SK-N-SH (cell line): Measurements from ENCODE around the gene CD6. TPM values are rescaled to one million over a fixed set of nuclear protein-coding genes. Genes with fewer than 3 reads are reported as not detected.
A peak's percentile ranks its signal among the peaks of the same experiment; 100 is the strongest.

Source experiments
- CTCF ChIA-PET: fragments of 300-600, 350-600 bp; formaldehyde crosslinking; extraction: SDS; loops from one replicate; lab custom pipeline; 2021; lab: Yijun Ruan, JAX
- POLR2A ChIA-PET: fragments of 350-600 bp; sonication (Branson Sonifier 250); formaldehyde crosslinking; extraction: SDS; loops from one replicate; lab custom pipeline; 2020; ENCODE audit warnings: antibody characterized with exemption, inconsistent platforms; lab: Yijun Ruan, JAX
- DNase-seq: peaks from one replicate; pipeline ENCODE4 v3.0.0; 2012
- H2AFZ ChIP-seq: fragments of 200-600 bp; sonication (generic); 2 replicates; pipeline ENCODE4 v1.8.1; 2016; ENCODE audit warnings: antibody characterized with exemption, mild to moderate bottlenecking, low read depth
- H3F3A ChIP-seq: fragments of 200-600 bp; sonication (generic); replicated peaks from 2 replicates; pipeline ENCODE3; 2016; ENCODE audit warnings: antibody characterized with exemption, mild to moderate bottlenecking; ENCODE audit not compliant: insufficient read depth
- H3K27ac ChIP-seq, 2 experiments: fragments of 200-500 bp in 1 of 2; fragments of 200-600 bp in 1 of 2; sonication (Bioruptor generic) in 1 of 2; sonication (generic), shearing (Covaris generic) in 1 of 2; 2 replicates each; pipeline versions ENCODE4 v1.5.1 to v1.6.1; 2014 to 2016; ENCODE audit warnings: low read depth in 2 of 2, inconsistent platforms in 1 of 2, low read length in 1 of 2, mild to moderate bottlenecking in 1 of 2, mixed read lengths in 1 of 2
- H3K27me3 ChIP-seq: fragments of 200-600 bp; sonication (generic), shearing (Covaris generic); 2 replicates; pipeline ENCODE4 v1.6.1; 2016; ENCODE audit warnings: mixed run types; ENCODE audit not compliant: insufficient read depth
- H3K36me3 ChIP-seq, 2 experiments: fragments of 200-500 bp in 1 of 2; fragments of 200-600 bp in 1 of 2; sonication (Bioruptor generic) in 1 of 2; sonication (generic) in 1 of 2; replicated peaks in 1 of 2; 2 replicates each; pipeline versions ENCODE3 to v1.5.1; 2014 to 2016; ENCODE audit warnings: low read length in 1 of 2, mild to moderate bottlenecking in 1 of 2; ENCODE audit not compliant: insufficient read depth in 2 of 2, control insufficient read depth in 1 of 2
- H3K4me1 ChIP-seq, 2 experiments: fragments of 200-500 bp in 1 of 2; fragments of 200-600 bp in 1 of 2; sonication (Bioruptor generic) in 1 of 2; sonication (generic), shearing (Covaris generic) in 1 of 2; 2 replicates each; pipeline versions ENCODE4 v1.5.1 to v1.6.1; 2014 to 2016; ENCODE audit warnings: low read depth in 1 of 2, low read length in 1 of 2, mixed run types in 1 of 2; ENCODE audit not compliant: insufficient read depth in 2 of 2, control insufficient read depth in 1 of 2
- H3K4me2 ChIP-seq: fragments of 200-600 bp; sonication (generic), shearing (Covaris generic); 2 replicates; pipeline ENCODE4 v1.6.1; 2017; ENCODE audit warnings: mixed run types
- H3K4me3 ChIP-seq, 2 experiments: fragments of 200-500 bp in 1 of 2; fragments of 200-600 bp in 1 of 2; sonication (Bioruptor generic) in 1 of 2; sonication (generic), shearing (Covaris generic) in 1 of 2; 2 replicates each; pipeline versions ENCODE4 v1.5.1 to v1.8.1; 2014 to 2016; ENCODE audit warnings: low read depth in 2 of 2, inconsistent platforms in 1 of 2, low read length in 1 of 2, mild to moderate bottlenecking in 1 of 2, mixed read lengths in 1 of 2, moderate library complexity in 1 of 2
- H3K79me2 ChIP-seq: fragments of 200-600 bp; sonication (generic); 2 replicates; pipeline ENCODE4 v1.8.1; 2017; ENCODE audit warnings: mild to moderate bottlenecking; ENCODE audit not compliant: insufficient read depth
- H3K9ac ChIP-seq: fragments of 200-600 bp; sonication (generic); 2 replicates; pipeline ENCODE4 v1.6.1; 2017; ENCODE audit warnings: mixed run types
- H3K9me2 ChIP-seq: fragments of 200-600 bp; sonication (generic); 2 replicates; pipeline ENCODE4 v1.6.1; 2017; ENCODE audit warnings: mixed run types
- H3K9me3 ChIP-seq: fragments of 200-600 bp; sonication (generic); 2 replicates; pipeline ENCODE4 v1.6.1; 2017; ENCODE audit warnings: mixed run types, mild to moderate bottlenecking, moderate library complexity
- H4K20me1 ChIP-seq: fragments of 200-600 bp; sonication (generic); 2 replicates; pipeline ENCODE4 v1.6.1; 2017; ENCODE audit warnings: mild to moderate bottlenecking, mixed run types; ENCODE audit not compliant: insufficient read depth
- CHD2 ChIP-seq: fragments of 150-350 bp; IDR thresholded peaks from 2 replicates; pipeline ENCODE4 v1.6.1; 2018; ENCODE audit warnings: low read length; ENCODE audit not compliant: partially characterized antibody
- FOXJ3 ChIP-seq: sonication (generic); formaldehyde crosslinking; IDR thresholded peaks from 2 replicates; pipeline ENCODE4 v1.5.1; 2020; ENCODE audit warnings: mild to moderate bottlenecking, missing genetic modification reagents
- GATA2 ChIP-seq: sonication (generic); formaldehyde crosslinking; IDR thresholded peaks from 2 replicates; pipeline ENCODE4 v1.5.0; 2020; ENCODE audit warnings: mild to moderate bottlenecking, missing genetic modification reagents
- IRF3 ChIP-seq: fragments of 150-350 bp; IDR thresholded peaks from 2 replicates; pipeline ENCODE4 v1.6.1; 2016; ENCODE audit warnings: mild to moderate bottlenecking, low read depth, low read length
- JUND ChIP-seq: IDR thresholded peaks from 2 replicates; pipeline ENCODE4 v1.4.0; 2012
- MXI1 ChIP-seq: IDR thresholded peaks from 2 replicates; pipeline ENCODE4 v1.6.1; 2012; ENCODE audit warnings: mild to moderate bottlenecking, low read depth, low read length, improper control_type of control experiment
- NFIC ChIP-seq: IDR thresholded peaks from 2 replicates; pipeline ENCODE4 v1.4.0; 2012; ENCODE audit warnings: borderline replicate concordance
- NRF1 ChIP-seq: IDR thresholded peaks from 2 replicates; pipeline ENCODE4 v1.6.1; 2012; ENCODE audit warnings: low read depth, mild to moderate bottlenecking, low read length
- PBX3 ChIP-seq: IDR thresholded peaks from 2 replicates; pipeline ENCODE4; 2012
- RCOR1 ChIP-seq: fragments of 150-350 bp; IDR thresholded peaks from 2 replicates; pipeline ENCODE4 v1.6.1; 2017; ENCODE audit warnings: antibody characterized with exemption, low read length
- REST ChIP-seq: IDR thresholded peaks from 2 replicates; pipeline ENCODE4 v1.6.1; 2012; ENCODE audit warnings: mild to moderate bottlenecking, low read depth, low read length, moderate library complexity
- RFX5 ChIP-seq: IDR thresholded peaks from 2 replicates; pipeline ENCODE4 v1.6.1; 2012; ENCODE audit warnings: mild to moderate bottlenecking, improper control_type of control experiment, low read length
- RXRA ChIP-seq: IDR thresholded peaks from 2 replicates; pipeline ENCODE4 v1.4.0; 2012; ENCODE audit warnings: low read depth, mild to moderate bottlenecking, borderline replicate concordance
- SMC3 ChIP-seq: IDR thresholded peaks from 2 replicates; pipeline ENCODE4 v1.6.1; 2012; ENCODE audit warnings: low read depth, low read length, improper control_type of control experiment
- TAF1 ChIP-seq: IDR thresholded peaks from 2 replicates; pipeline ENCODE4 v1.6.1; 2012; ENCODE audit warnings: low read depth, mild to moderate bottlenecking, low read length, moderate library complexity, borderline replicate concordance
- USF2 ChIP-seq: fragments of 150-350 bp; IDR thresholded peaks from 2 replicates; pipeline ENCODE4 v1.6.1; 2017; ENCODE audit warnings: antibody characterized with exemption, low read length, low read depth, borderline replicate concordance
- ZBTB33 ChIP-seq: IDR thresholded peaks from 2 replicates; pipeline ENCODE4 v1.4.0; 2012; ENCODE audit warnings: low read depth, borderline replicate concordance
- WGBS: methylation state at CpG from one replicate; pipeline ENCODE4 v1.1.6; 2017; ENCODE audit warnings: low lambda C conversion rate; 5-methylcytosine and 5-hydroxymethylcytosine counted together
- polyA plus RNA-seq, 3 experiments: library from polyadenylated mRNA; depleted of rRNA; stranded (reverse); fragments of >200 nt; gene quantifications; 2 replicates each; pipeline ENCODE4 v1.2.3, GENCODE V29; 2012

Gene CD6
- polyA plus RNA-seq, 1 of the 3 experiments (the other 2 are of a cell fraction), result not detected

GRCh38 chr11:60937811-60938210 is 33.7 kb upstream of the CD6 start:
- Histone ChIP-seq H3K36me3 (peaks cover 0 to 10% of the 10 kb centered on the region in 2 experiments), H3K4me1 (no peaks in the 10 kb centered on the region; a peak in 1 of 4 replicates), H3K9me3 (no peaks in the 10 kb centered on the region), H3K9me2 (no peaks in the 10 kb centered on the region), H3K4me3 (no peak overlapping the region), H3K27ac (no peak overlapping the region), H3F3A (no peaks in the 10 kb centered on the region), H3K9ac (no peak overlapping the region), H3K4me2 (no peak overlapping the region), H3K79me2 (no peaks in the 10 kb centered on the region), H4K20me1 (no peaks in the 10 kb centered on the region), H3K27me3 (no peaks in the 10 kb centered on the region), H2AFZ (no peak overlapping the region)
- ChIA-PET CTCF (no interaction called here), POLR2A (interaction anchor here (0.5 to 0.6 kb wide), 2 partner anchors 44 to 175 kb away, joined by 4 read pairs; no protein-coding TSS in a partner anchor)
- TF ChIP-seq RXRA (no peak), PBX3 (no peak), FOXJ3 (CRISPR knock-in tag) (no peak)
- 89% methylated on average over 1 of the region's 8 CpGs for WGBS
- DNase-seq, result peak; percentile 32

- Histone ChIP-seq H3K9me2 (no peaks in the 10 kb centered on the region), H3K4me1 (no peaks in the 10 kb centered on the region; a peak in 1 of 4 replicates), H3K4me3 (no peak overlapping the region), H3K4me2 (no peak overlapping the region), H3K9me3 (no peaks in the 10 kb centered on the region), H3K79me2 (no peaks in the 10 kb centered on the region), H3K36me3 (peaks cover 0 to 6% of the 10 kb centered on the region in 2 experiments), H2AFZ (no peak overlapping the region), H3K9ac (no peak overlapping the region), H3F3A (no peaks in the 10 kb centered on the region), H3K27me3 (no peaks in the 10 kb centered on the region), H3K27ac (no peak overlapping the region), H4K20me1 (no peaks in the 10 kb centered on the region)
- WGBS, result 89% methylated on average over 7 of the region's 9 CpGs
- DNase-seq, result no peak
- POLR2A ChIA-PET, result interaction anchor here (1.0 kb wide), 1 partner anchor 209 kb away, joined by 5 read pairs; no protein-coding TSS in a partner anchor
- CTCF ChIA-PET, result interaction anchor here (1.2 kb wide), 1 partner anchor 12 kb away, joined by 3 read pairs; no protein-coding TSS in a partner anchor
- TF ChIP-seq PBX3, result no peak
- no peak for TF ChIP-seq CHD2
- no peak for TF ChIP-seq JUND
- no peak for TF ChIP-seq ZBTB33
- TF ChIP-seq IRF3, result no peak
- TF ChIP-seq USF2, result no peak
- TF ChIP-seq NFIC, result no peak
- no peak for TF ChIP-seq TAF1
- no peak for TF ChIP-seq MXI1
- TF ChIP-seq RFX5, result no peak
- TF ChIP-seq NRF1, result no peak
- TF ChIP-seq REST, result no peak
- TF ChIP-seq RCOR1, result no peak
- no peak for TF ChIP-seq SMC3
- no peak for TF ChIP-seq RXRA
- no peak for TF ChIP-seq GATA2 (CRISPR knock-in tag)
These were observed 33.0 kb upstream of the CD6 start for GRCh38 chr11:60938500-60938899.
